Suprapubic skin (tissue), 3 donors: ENCODE measurements around the gene ARHGAP1.

ENCODE experiments used
- CTCF ChIP-seq, 2 donors: fragments of 200-600 bp in 1 of 2; fragments of 450-650 bp in 1 of 2; sonication (generic) in 1 of 2; IDR thresholded peaks; one replicate each; pipeline ENCODE4 v1.5.1; 2016 to 2019; ENCODE audit warnings: antibody characterized with exemption in 2 of 2, mild to moderate bottlenecking in 1 of 2, moderate library complexity in 1 of 2
- EP300 ChIP-seq: sonication (generic); formaldehyde crosslinking; IDR thresholded peaks from one replicate; pipeline ENCODE4 v1.6.1; 2017; ENCODE audit warnings: antibody characterized with exemption
- POLR2A ChIP-seq, 2 donors: fragments of 450-650 bp; IDR thresholded peaks; one replicate each; pipeline ENCODE4 v1.6.1; 2017; ENCODE audit warnings: antibody characterized with exemption in 2 of 2, mild to moderate bottlenecking in 2 of 2, moderate library complexity in 2 of 2

- no peak for TF ChIP-seq POLR2A (IDR thresholded peaks at IDR 0.05)
- no peak for TF ChIP-seq CTCF (IDR thresholded peaks at IDR 0.05)
- TF ChIP-seq EP300, result no peak
These were observed 5.8 kb downstream of the ARHGAP1 start for GRCh38 chr11:46694607-46695006.
